HepG2 (cell line): ENCODE results near the gene CDK3. TPM values are rescaled to one million over a fixed set of nuclear protein-coding genes. Genes with fewer than 3 reads are reported as not detected.
A peak's percentile ranks its signal among the peaks of the same experiment; 100 is the strongest.

ENCODE experiments used
- ATF7 ChIP-seq, 2 experiments: fragments of 450-650 bp in 1 of 2; sonication (generic) in 1 of 2; formaldehyde crosslinking in 1 of 2; IDR thresholded peaks; 2 replicates each; pipeline versions ENCODE4 v1.4.0 to v1.6.1; 2016 to 2020; ENCODE audit warnings: antibody characterized with exemption in 1 of 2, mild to moderate bottlenecking in 1 of 2, missing genetic modification reagents in 1 of 2
- FOSL2 ChIP-seq: sonication (generic); formaldehyde crosslinking; IDR thresholded peaks from 2 replicates; pipeline ENCODE4 v1.4.0; 2020; ENCODE audit warnings: missing genetic modification reagents
- JUNB ChIP-seq: sonication (generic); formaldehyde crosslinking; IDR thresholded peaks from 2 replicates; pipeline ENCODE4 v1.8.0; 2022; ENCODE audit warnings: missing genetic modification reagents, mild to moderate bottlenecking, borderline replicate concordance
- ONECUT2 ChIP-seq: sonication (generic); formaldehyde crosslinking; IDR thresholded peaks from 2 replicates; pipeline ENCODE4 v1.4.0; 2020; ENCODE audit warnings: missing genetic modification reagents
- REXO4 ChIP-seq: sonication (generic); formaldehyde crosslinking; IDR thresholded peaks from 2 replicates; pipeline ENCODE4 v1.8.0; 2022; ENCODE audit warnings: missing genetic modification reagents, mild to moderate bottlenecking, borderline replicate concordance
- RFXANK ChIP-seq: IDR thresholded peaks from 2 replicates; pipeline ENCODE4 v1.6.1; 2016
- TAF1 ChIP-seq: sonication (generic); formaldehyde crosslinking; IDR thresholded peaks from 2 replicates; pipeline ENCODE4 v1.4.0; 2020; ENCODE audit warnings: missing genetic modification reagents
- TCF12 ChIP-seq, 2 experiments: fragments of 450-650 bp in 1 of 2; sonication (generic) in 1 of 2; formaldehyde crosslinking in 1 of 2; IDR thresholded peaks; 2 replicates each; pipeline versions ENCODE4 v1.6.1 to v1.8.0; 2017 to 2022; ENCODE audit warnings: antibody characterized with exemption in 1 of 2, mild to moderate bottlenecking in 1 of 2, missing genetic modification reagents in 1 of 2, moderate library complexity in 1 of 2
- ZBTB40 ChIP-seq, 2 experiments: fragments of 450-650 bp in 1 of 2; sonication (generic) in 1 of 2; formaldehyde crosslinking in 1 of 2; IDR thresholded peaks; 2 replicates each; pipeline versions ENCODE4 v1.6.1 to v1.8.0; 2016 to 2022; ENCODE audit warnings: antibody characterized with exemption in 1 of 2, mild to moderate bottlenecking in 1 of 2, missing genetic modification reagents in 1 of 2
- ZFY ChIP-seq: sonication (generic); formaldehyde crosslinking; IDR thresholded peaks from 2 replicates; pipeline ENCODE4 v1.4.0; 2020; ENCODE audit warnings: missing genetic modification reagents
- ZFYVE20 ChIP-seq: sonication (generic); formaldehyde crosslinking; IDR thresholded peaks from 2 replicates; pipeline ENCODE4 v1.8.0; 2023; ENCODE audit warnings: low read depth, mild to moderate bottlenecking, moderate library complexity, missing genetic modification reagents, borderline replicate concordance
- ZNF326 ChIP-seq: sonication (generic); formaldehyde crosslinking; IDR thresholded peaks from 2 replicates; pipeline ENCODE4 v1.4.0; 2020; ENCODE audit warnings: missing genetic modification reagents, borderline replicate concordance
- ZNF564 ChIP-seq: sonication (generic); formaldehyde crosslinking; IDR thresholded peaks from 2 replicates; pipeline ENCODE4 v1.8.1; 2023; ENCODE audit warnings: mild to moderate bottlenecking, missing genetic modification reagents
- ZNF569 ChIP-seq: sonication (generic); formaldehyde crosslinking; IDR thresholded peaks from 2 replicates; pipeline ENCODE4 v1.5.0; 2020; ENCODE audit warnings: mild to moderate bottlenecking, missing genetic modification reagents, moderate library complexity, borderline replicate concordance
- polyA plus RNA-seq, 8 experiments: library from polyadenylated mRNA; depleted of rRNA in 3 of 8; stranded (reverse) in 7 of 8; unstranded in 1 of 8; fragments of >200 nt; fragmentation: Illumina TruSeq in 4 of 8; extraction: Trizol in 4 of 8; gene quantifications; 2 replicates each; pipeline versions ENCODE4 v1.2.1 to v1.2.3, GENCODE V29; 2011 to 2016; ENCODE audit warnings: low read depth in 4 of 8, missing spikeins in 1 of 8, mixed read lengths in 1 of 8; ENCODE audit not compliant: insufficient read depth in 1 of 8
- total RNA-seq, 5 experiments: library from RNA; depleted of rRNA; stranded (reverse); fragments of >200 nt; fragmentation: Illumina TruSeq; extraction: Trizol; gene quantifications; 2 replicates each; pipeline ENCODE4 v1.2.3, GENCODE V29; 2016; ENCODE audit warnings: low read depth in 1 of 5
- TF ChIP-seq, protein P1 (sequence below): sonication (generic); formaldehyde crosslinking; IDR thresholded peaks from 2 replicates; pipeline ENCODE4 v1.9.0; 2021; ENCODE audit warnings: missing genetic modification reagents, borderline replicate concordance
- TF ChIP-seq, protein P2 (sequence below): IDR thresholded peaks from 2 replicates; pipeline ENCODE4 v1.6.1; 2018; ENCODE audit warnings: missing genetic modification reagents

The CDK3 gene
- total and polyA plus RNA-seq, 2 of the 13 experiments (the other 11 are each of a cell fraction or from before 2014, with no cell fraction given) = 5.8 to 11.4 TPM

DNA sequence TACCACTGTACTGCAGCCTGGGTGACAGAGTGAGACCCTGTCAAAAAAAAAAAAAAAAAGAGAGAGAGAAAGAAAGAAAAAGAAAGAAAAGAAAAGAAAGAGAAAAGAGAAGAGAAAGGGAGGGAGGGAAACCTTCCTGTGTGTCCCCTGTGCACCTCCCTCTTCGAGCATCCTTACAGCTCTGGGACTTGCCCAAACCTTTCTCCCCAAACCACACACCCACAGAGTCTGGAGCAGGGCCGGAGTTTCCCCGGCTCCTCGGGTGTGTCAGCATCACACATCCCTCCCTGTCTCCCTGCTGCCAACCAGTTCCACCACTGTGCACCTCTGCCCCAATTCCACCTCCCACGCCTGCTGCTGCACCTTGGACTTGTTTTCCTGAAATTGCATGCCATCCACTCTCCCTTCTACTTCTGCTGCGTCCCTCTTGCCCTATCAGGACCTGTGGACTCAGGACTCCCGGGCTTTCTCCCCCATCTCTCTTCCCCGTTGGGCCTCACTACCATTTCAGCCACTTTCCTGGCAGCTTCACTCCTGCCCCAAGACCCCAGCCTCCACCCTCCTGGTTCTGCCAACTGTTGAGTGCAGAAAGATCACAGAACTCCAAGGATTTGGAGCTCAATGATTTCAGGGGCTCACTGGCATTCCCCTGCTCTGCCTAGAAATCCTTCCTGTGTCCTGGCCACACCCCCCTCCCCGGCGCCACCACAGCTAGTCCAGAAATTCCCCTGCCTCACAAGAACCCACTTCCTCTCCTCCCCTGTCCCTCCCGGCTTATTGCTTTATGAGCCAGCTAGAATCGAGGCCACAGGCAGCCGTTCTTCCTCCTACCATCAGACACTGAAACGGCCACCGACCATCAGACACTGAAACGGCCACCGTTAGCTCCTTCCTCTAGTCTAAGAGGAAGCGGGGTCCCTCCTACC, 3.7 kb upstream of the CDK3 start (continued):
- TF ChIP-seq JUNB (CRISPR knock-in tag) (no peak), TCF12 (IDR thresholded peaks at IDR 0.05) (no peak), TCF12 (CRISPR knock-in tag; IDR thresholded peaks at IDR 0.05) (no peak), ZNF326 (CRISPR knock-in tag) (no peak), RFXANK (CRISPR knock-in tag) (no peak), ZNF564 (CRISPR knock-in tag) (peak; percentile 63; the same call in 1 of the 2 replicates), TAF1 (peak; percentile 53; the same call in 1 of the 2 replicates), ZBTB40 (IDR thresholded peaks at IDR 0.05) (no peak), ZBTB40 (CRISPR knock-in tag; IDR thresholded peaks at IDR 0.05) (0 out of 2 replicates have a peak, but pooled peaks have one; percentile 9), ZNF569 (CRISPR knock-in tag) (peak; percentile 60; the same call in 1 of the 2 replicates), REXO4 (CRISPR knock-in tag) (no peak), FOSL2 (CRISPR knock-in tag) (peak; percentile 45; the same call in 1 of the 2 replicates), ONECUT2 (no peak), ATF7 (IDR thresholded peaks at IDR 0.05) (peak; percentile 26; the same call in 1 of the 2 replicates), ATF7 (CRISPR knock-in tag; IDR thresholded peaks at IDR 0.05) (peak; percentile 29; the same call in 1 of the 2 replicates), ZFYVE20 (no peak), ZFY (CRISPR knock-in tag) (peak; percentile 65; the same call in 1 of the 2 replicates)
- TF ChIP-seq, protein P1, sequence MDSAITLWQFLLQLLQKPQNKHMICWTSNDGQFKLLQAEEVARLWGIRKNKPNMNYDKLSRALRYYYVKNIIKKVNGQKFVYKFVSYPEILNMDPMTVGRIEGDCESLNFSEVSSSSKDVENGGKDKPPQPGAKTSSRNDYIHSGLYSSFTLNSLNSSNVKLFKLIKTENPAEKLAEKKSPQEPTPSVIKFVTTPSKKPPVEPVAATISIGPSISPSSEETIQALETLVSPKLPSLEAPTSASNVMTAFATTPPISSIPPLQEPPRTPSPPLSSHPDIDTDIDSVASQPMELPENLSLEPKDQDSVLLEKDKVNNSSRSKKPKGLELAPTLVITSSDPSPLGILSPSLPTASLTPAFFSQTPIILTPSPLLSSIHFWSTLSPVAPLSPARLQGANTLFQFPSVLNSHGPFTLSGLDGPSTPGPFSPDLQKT (CRISPR knock-in tag) = no peak
- TF ChIP-seq, protein P2, sequence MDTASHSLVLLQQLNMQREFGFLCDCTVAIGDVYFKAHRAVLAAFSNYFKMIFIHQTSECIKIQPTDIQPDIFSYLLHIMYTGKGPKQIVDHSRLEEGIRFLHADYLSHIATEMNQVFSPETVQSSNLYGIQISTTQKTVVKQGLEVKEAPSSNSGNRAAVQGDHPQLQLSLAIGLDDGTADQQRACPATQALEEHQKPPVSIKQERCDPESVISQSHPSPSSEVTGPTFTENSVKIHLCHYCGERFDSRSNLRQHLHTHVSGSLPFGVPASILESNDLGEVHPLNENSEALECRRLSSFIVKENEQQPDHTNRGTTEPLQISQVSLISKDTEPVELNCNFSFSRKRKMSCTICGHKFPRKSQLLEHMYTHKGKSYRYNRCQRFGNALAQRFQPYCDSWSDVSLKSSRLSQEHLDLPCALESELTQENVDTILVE (CRISPR knock-in tag) = peak; percentile 68
